ENCODE results near the gene PHF2. TPM values are rescaled to one million over a fixed set of nuclear protein-coding genes. Genes with fewer than 3 reads are reported as not detected.

PHF2 gene
- total and polyA plus RNA-seq, 2 experiments from 2014 or later, result 4.3 to 11.8 TPM

DNA sequence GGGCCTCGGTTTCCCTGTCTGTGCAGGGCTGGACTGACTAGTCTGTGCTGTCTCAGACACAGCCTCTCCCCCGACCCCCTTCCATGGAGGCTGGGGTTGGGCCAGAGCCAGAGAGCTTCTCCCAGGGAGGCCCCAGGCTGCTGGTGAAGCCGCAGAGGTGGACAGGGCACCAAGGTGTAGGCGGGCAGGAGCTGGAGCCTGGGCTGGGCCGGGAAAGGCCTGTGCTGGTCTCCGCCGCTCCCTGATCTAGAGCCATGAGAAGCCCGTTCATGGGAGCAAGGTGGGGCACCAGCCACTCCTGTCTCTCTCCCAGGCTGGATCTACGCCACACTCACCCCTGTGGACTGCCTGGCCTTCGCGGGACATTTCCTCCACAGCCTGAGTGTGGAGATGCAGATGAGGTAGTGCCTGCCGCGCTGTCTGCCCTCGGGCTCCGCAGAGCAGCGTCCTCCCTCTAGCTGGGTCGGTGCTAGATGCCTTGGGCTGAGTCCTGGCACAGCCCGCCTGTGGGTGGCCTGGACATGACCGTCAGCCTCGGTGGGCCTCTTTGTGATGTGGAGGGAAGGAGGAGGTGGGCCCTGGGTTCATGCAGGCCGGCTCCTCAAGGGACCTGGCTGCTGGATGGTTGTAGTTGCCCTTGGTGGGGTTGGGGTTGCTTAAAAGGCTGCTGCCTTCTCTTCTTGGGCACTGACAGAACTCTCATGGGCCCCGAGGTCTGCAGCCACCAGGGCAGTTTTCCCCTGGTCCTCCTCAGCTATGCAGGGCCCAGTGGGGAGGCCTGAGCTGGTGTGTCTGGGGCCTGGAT is 79.4 kb downstream of the PHF2 start:
- H3K4me3 ChIP-seq, result no peak overlapping the region
- Mint-ChIP-seq H3K4me3 (no peak overlapping the region), H3K9me3 (no peaks in the 10 kb centered on the region), H3K36me3 (ENCODE audit: low read depth) (peaks cover 5% of the 10 kb centered on the region; the same call in 2 of the 3 replicates), H3K27me3 (ENCODE audit: insufficient read depth, low read depth, poor library complexity) (peaks cover 8% of the 10 kb centered on the region), H3K4me1 (no peaks in the 10 kb centered on the region), H3K27ac (no peak overlapping the region)
- no peak overlapping the region for H3K4me2 ChIP-seq
- DNase-seq (ENCODE audit: low spot score), result no peak
- TF ChIP-seq NANOG (IDR thresholded peaks at IDR 0.05; ENCODE audit: borderline replicate concordance), result no peak
- TF ChIP-seq, protein P1, sequence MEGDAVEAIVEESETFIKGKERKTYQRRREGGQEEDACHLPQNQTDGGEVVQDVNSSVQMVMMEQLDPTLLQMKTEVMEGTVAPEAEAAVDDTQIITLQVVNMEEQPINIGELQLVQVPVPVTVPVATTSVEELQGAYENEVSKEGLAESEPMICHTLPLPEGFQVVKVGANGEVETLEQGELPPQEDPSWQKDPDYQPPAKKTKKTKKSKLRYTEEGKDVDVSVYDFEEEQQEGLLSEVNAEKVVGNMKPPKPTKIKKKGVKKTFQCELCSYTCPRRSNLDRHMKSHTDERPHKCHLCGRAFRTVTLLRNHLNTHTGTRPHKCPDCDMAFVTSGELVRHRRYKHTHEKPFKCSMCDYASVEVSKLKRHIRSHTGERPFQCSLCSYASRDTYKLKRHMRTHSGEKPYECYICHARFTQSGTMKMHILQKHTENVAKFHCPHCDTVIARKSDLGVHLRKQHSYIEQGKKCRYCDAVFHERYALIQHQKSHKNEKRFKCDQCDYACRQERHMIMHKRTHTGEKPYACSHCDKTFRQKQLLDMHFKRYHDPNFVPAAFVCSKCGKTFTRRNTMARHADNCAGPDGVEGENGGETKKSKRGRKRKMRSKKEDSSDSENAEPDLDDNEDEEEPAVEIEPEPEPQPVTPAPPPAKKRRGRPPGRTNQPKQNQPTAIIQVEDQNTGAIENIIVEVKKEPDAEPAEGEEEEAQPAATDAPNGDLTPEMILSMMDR (conservative IDR thresholded peaks at IDR 0.05; ENCODE audit: low read depth in 2 of 2), result no peak
- TF ChIP-seq EZH2phosphoT487 (IDR thresholded peaks at IDR 0.05; ENCODE audit: unreplicated experiment), result no peak
- TF ChIP-seq EZH2 (IDR thresholded peaks at IDR 0.05; ENCODE audit: low read depth, unreplicated experiment), result no peak
- no peak for TF ChIP-seq JUNB (IDR thresholded peaks at IDR 0.05; ENCODE audit: unreplicated experiment)
- no peak for ATAC-seq
- H4K20me1 ChIP-seq (replicated peaks; ENCODE audit: insufficient read depth), result no peaks in the 10 kb centered on the region
- H3F3A ChIP-seq (replicated peaks; ENCODE audit: low read depth), result no peaks in the 10 kb centered on the region
- H2AFZ ChIP-seq, result no peak overlapping the region
- H3K4me1 ChIP-seq (ENCODE audit: insufficient read depth), result no peaks in the 10 kb centered on the region
- H3K27ac ChIP-seq (ENCODE audit: low read depth), result no peak overlapping the region
- H3K79me2 ChIP-seq (replicated peaks; ENCODE audit: insufficient read depth), result no peaks in the 10 kb centered on the region
- no peaks in the 10 kb centered on the region for H3K27me3 ChIP-seq (ENCODE audit: insufficient read depth)
- H3K36me3 ChIP-seq (ENCODE audit: insufficient read depth), result no peaks in the 10 kb centered on the region
- no peaks in the 10 kb centered on the region for H3K9me2 ChIP-seq (ENCODE audit: insufficient read depth)

DNA sequence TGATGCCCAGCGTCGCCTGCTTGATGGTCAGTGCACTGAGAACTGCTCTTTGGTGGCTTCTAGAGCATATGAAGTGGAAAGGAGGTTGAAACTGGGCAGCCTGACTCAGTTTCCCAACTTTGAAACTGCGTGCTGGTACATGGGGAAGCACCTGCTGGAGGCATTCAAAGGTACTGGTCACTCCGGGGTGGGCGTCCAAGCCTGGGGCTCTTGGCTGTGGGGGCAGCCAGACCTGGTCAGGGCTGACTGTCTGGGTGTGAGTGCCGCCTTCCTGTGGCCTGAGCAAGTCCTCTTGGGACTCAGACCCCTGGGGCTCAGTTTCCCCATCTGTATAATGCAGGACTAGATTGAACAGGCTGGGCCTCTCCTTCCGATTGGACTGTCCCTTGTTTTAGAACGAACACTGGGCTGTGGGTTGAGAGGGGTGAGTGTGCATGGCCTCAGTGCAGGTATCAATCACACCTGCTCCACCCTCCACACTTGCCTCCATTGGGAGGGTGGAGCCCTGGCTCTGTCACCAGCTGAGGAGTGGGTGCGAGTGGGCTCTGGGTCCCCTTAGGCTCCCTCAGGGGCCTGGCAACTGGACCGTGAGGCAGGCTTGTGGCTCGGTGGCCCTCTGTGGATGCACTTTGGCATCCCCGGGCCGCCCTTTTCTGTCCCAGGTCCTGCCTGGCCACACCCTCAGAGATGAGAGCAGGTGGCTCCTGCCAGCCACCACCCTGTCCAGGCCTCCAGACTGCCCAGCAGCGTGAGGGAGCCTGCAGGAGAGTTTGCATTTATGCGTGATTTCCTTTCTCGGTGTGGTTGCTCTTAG is 80.2 kb downstream of the PHF2 start:
- H3K36me3 Mint-ChIP-seq (ENCODE audit: low read depth), result peaks cover 5% of the 10 kb centered on the region; the same call in 2 of the 3 replicates
- no peak overlapping the region for H2AFZ ChIP-seq
- no peaks in the 10 kb centered on the region for H3K27me3 ChIP-seq (ENCODE audit: insufficient read depth)
- H4K20me1 ChIP-seq (replicated peaks; ENCODE audit: insufficient read depth), result no peaks in the 10 kb centered on the region
- no peak for ATAC-seq
- no peaks in the 10 kb centered on the region for H3F3A ChIP-seq (replicated peaks; ENCODE audit: low read depth)
- no peak overlapping the region for H3K4me3 Mint-ChIP-seq
- H3K4me3 ChIP-seq, result no peak overlapping the region
- H3K4me1 Mint-ChIP-seq, result no peaks in the 10 kb centered on the region
- H3K9me3 Mint-ChIP-seq, result no peaks in the 10 kb centered on the region
- H3K79me2 ChIP-seq (replicated peaks; ENCODE audit: insufficient read depth), result no peaks in the 10 kb centered on the region
- no peak for DNase-seq (ENCODE audit: low spot score)
- no peaks in the 10 kb centered on the region for H3K36me3 ChIP-seq (ENCODE audit: insufficient read depth)
- no peak overlapping the region for H3K4me2 ChIP-seq
- H3K4me1 ChIP-seq (ENCODE audit: insufficient read depth), result no peaks in the 10 kb centered on the region
- H3K27ac ChIP-seq (ENCODE audit: low read depth), result no peak overlapping the region
- H3K9me2 ChIP-seq (ENCODE audit: insufficient read depth), result peaks cover 4% of the 10 kb centered on the region; the same call in 1 of the 2 replicates
- H3K27ac Mint-ChIP-seq, result no peak overlapping the region
- H3K27me3 Mint-ChIP-seq (ENCODE audit: insufficient read depth, low read depth, poor library complexity), result peaks cover 8% of the 10 kb centered on the region
- TF ChIP-seq POLR2AphosphoS5 (IDR thresholded peaks at IDR 0.05; ENCODE audit: low read depth) (no peak), STAT1 (IDR thresholded peaks at IDR 0.05; ENCODE audit: unreplicated experiment) (no peak), JUNB (IDR thresholded peaks at IDR 0.05; ENCODE audit: unreplicated experiment) (no peak), ZNF114 (CRISPR knock-in tag; IDR thresholded peaks at IDR 0.05) (no peak), REST (IDR thresholded peaks at IDR 0.05; ENCODE audit: unreplicated experiment) (no peak), EZH2 (IDR thresholded peaks at IDR 0.05; ENCODE audit: low read depth, unreplicated experiment) (no peak), ZNF331 (CRISPR knock-in tag; IDR thresholded peaks at IDR 0.05; ENCODE audit: low read depth) (no peak), NANOG (IDR thresholded peaks at IDR 0.05; ENCODE audit: borderline replicate concordance) (no peak), EZH2phosphoT487 (IDR thresholded peaks at IDR 0.05; ENCODE audit: unreplicated experiment) (no peak)
- TF ChIP-seq, protein P2, sequence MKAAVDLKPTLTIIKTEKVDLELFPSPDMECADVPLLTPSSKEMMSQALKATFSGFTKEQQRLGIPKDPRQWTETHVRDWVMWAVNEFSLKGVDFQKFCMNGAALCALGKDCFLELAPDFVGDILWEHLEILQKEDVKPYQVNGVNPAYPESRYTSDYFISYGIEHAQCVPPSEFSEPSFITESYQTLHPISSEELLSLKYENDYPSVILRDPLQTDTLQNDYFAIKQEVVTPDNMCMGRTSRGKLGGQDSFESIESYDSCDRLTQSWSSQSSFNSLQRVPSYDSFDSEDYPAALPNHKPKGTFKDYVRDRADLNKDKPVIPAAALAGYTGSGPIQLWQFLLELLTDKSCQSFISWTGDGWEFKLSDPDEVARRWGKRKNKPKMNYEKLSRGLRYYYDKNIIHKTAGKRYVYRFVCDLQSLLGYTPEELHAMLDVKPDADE (IDR thresholded peaks at IDR 0.05), result no peak
- TF ChIP-seq, protein P1 (conservative IDR thresholded peaks at IDR 0.05; ENCODE audit: low read depth in 2 of 2), result no peak
